Psoas muscle (tissue), 8 donors: Measurements from ENCODE around the gene TRAK1. TPM values are rescaled to one million over a fixed set of nuclear protein-coding genes. Genes with fewer than 3 reads are reported as not detected.

ENCODE experiments used
- ATAC-seq, 4 donors: fragments of 200-7000 bp; cut with Tn5 transposase; one replicate each; pipeline ENCODE4 v1.9.1; 2020; ENCODE audit warnings: moderate library complexity in 3 of 4, mild to moderate bottlenecking in 2 of 4
- DNase-seq, 2 donors: peaks; one replicate each; pipeline ENCODE4 v3.0.0-alpha.2; 2020
- H3K27ac ChIP-seq: fragments of 200-600 bp; one replicate; pipeline ENCODE4 v1.8.0; 2022
- H3K27me3 ChIP-seq, 3 donors: fragments of 200-600 bp in 1 of 3; one replicate each; pipeline versions ENCODE4 v1.6.1 to v1.8.0; 2013 to 2022; ENCODE audit warnings: low read length in 2 of 3, mild to moderate bottlenecking in 2 of 3, moderate library complexity in 1 of 3; ENCODE audit not compliant: insufficient read depth in 3 of 3
- H3K36me3 ChIP-seq, 2 donors: fragments of 200-600 bp in 1 of 2; one replicate each; pipeline versions ENCODE4 v1.6.1 to v1.8.0; 2013 to 2022; ENCODE audit warnings: low read depth in 1 of 2, mild to moderate bottlenecking in 1 of 2, moderate library complexity in 1 of 2; ENCODE audit not compliant: insufficient read depth in 1 of 2
- H3K4me1 ChIP-seq: fragments of 200-600 bp; one replicate; pipeline ENCODE4 v1.8.0; 2022
- H3K4me3 ChIP-seq: fragments of 200-600 bp; one replicate; pipeline ENCODE4 v1.8.0; 2022; ENCODE audit warnings: mild to moderate bottlenecking
- H3K9me3 ChIP-seq: fragments of 200-600 bp; one replicate; pipeline ENCODE4 v1.8.0; 2022
- CTCF ChIP-seq: fragments of 200-600 bp; IDR thresholded peaks from one replicate; pipeline ENCODE4 v1.8.0; 2022; ENCODE audit warnings: antibody characterized with exemption
- WGBS, 3 donors: extraction: QIAGEN DNeasy Blood & Tissue Kit; methylation state at CpG; one replicate each; pipeline versions ENCODE4 v1.1.6 to v1.1.7; 2013; 5-methylcytosine and 5-hydroxymethylcytosine counted together
- intact Hi-C, 2 donors: fragments of 100-400 bp; cut with DNase I; formaldehyde crosslinking; loops; one replicate each; pipeline versions ENCODE4 v1.11.0 to v1.14.2; 2022
- polyA plus RNA-seq, 3 donors: library from polyadenylated mRNA; stranded (reverse); fragments of 200-250 nt; gene quantifications; one replicate each; pipeline ENCODE4 v1.2.3, GENCODE V29; 2013
- total RNA-seq, 4 donors: library from RNA; stranded (reverse); fragmentation: NEBNext Ultra II Directional in 2 of 4; extraction: Animal tissue kit (Norgen Biotek cat#: 25700) in 2 of 4; gene quantifications; one replicate each; pipeline versions ENCODE4 v1.2.1 to v1.2.4, GENCODE V29; 2021 to 2023
- donor health status: healthy with polysubstance abuse.
- donor health status: DM: no; HTN: no; CAD: no; lungs with moderate emphysema.
- donor health status: Bipolar disorder and iron deficiency.
- donor health status: healthy.
- donor health status: DM: yes; HTN: yes; CAD: no.
- donor health status: DM: no; HTN: no; CAD: no.
- donor health status: DM: no; HTN: no; CAD: no.
- donor health status: DM: yes; HTN: yes; CAD: no.

TRAK1 gene
- total and polyA plus RNA-seq, 7 donors, result 30.8 to 128 (median 94.8) TPM

GRCh38 chr3:42205800-42206514 is 114.8 kb downstream of the TRAK1 start:
- no peak overlapping the region for H3K27ac ChIP-seq
- H3K4me1 ChIP-seq, result peaks cover 4% of the 10 kb centered on the region
- H3K27me3 ChIP-seq, result no peaks in the 10 kb centered on the region
- intact Hi-C loops, result no loop called here
- H3K4me3 ChIP-seq, result no peak overlapping the region
- TF ChIP-seq CTCF, result no peak
- 74 to 97% (median 89%) methylated on average over 4 of the region's 4 CpGs for WGBS, 3 donors
- peak in 1 of 4 donors; percentile 46 for ATAC-seq
- H3K36me3 ChIP-seq, result peaks cover 4 to 57% of the 10 kb centered on the region in 2 donors
- H3K9me3 ChIP-seq, result no peaks in the 10 kb centered on the region
- no peak for DNase-seq

GRCh38 chr3:42209917-42210316 is 118.8 kb downstream of the TRAK1 start:
- no peak for ATAC-seq
- DNase-seq, result no peak
- H3K4me3 ChIP-seq, result no peak overlapping the region
- H3K9me3 ChIP-seq, result no peaks in the 10 kb centered on the region
- intact Hi-C loops, result no loop called here
- H3K36me3 ChIP-seq, result peaks cover 0 to 31% of the 10 kb centered on the region in 2 donors
- peaks cover 2% of the 10 kb centered on the region for H3K4me1 ChIP-seq
- no peak overlapping the region for H3K27ac ChIP-seq
- no peaks in the 10 kb centered on the region for H3K27me3 ChIP-seq
- no peak for TF ChIP-seq CTCF
- 82 to 84% (median 84%) methylated on average over 9 to 12 of the region's 12 CpGs for WGBS, 3 donors

- intact Hi-C loops, result no loop called here
- H3K27ac ChIP-seq, result no peak overlapping the region
- WGBS, 3 donors, result 48 to 87% (median 65%) methylated on average over 2 of the region's 2 CpGs
- no peaks in the 10 kb centered on the region for H3K4me1 ChIP-seq
- DNase-seq (no peak), ATAC-seq (no peak)
- peaks cover 0 to 34% of the 10 kb centered on the region in 2 donors for H3K36me3 ChIP-seq
- H3K27me3 ChIP-seq, result no peaks in the 10 kb centered on the region
- TF ChIP-seq CTCF, result no peak
- no peak overlapping the region for H3K4me3 ChIP-seq
- H3K9me3 ChIP-seq, result no peaks in the 10 kb centered on the region
Measured at GRCh38 chr3:42210726-42211125, 119.6 kb downstream of the TRAK1 start.

- ATAC-seq (peak in 3 of 4 donors; percentile 69 to 84 (median 79)), DNase-seq (no peak)
- Histone ChIP-seq H3K9me3 (no peaks in the 10 kb centered on the region), H3K36me3 (peaks cover 0 to 28% of the 10 kb centered on the region in 2 donors), H3K4me1 (no peaks in the 10 kb centered on the region), H3K27me3 (no peaks in the 10 kb centered on the region), H3K4me3 (no peak overlapping the region), H3K27ac (no peak overlapping the region)
- no peak for TF ChIP-seq CTCF
- intact Hi-C loops, result no loop called here
- WGBS, 3 donors, result 70 to 98% (median 92%) methylated on average over 6 of the region's 6 CpGs
Measured at GRCh38 chr3:42213417-42213816, 122.3 kb downstream of the TRAK1 start.

GRCh38 chr3:42214064-42214463 is 122.9 kb downstream of the TRAK1 start:
- peak in 2 of 4 donors; percentile 31 to 37 for ATAC-seq
- peaks cover 0 to 21% of the 10 kb centered on the region in 2 donors for H3K36me3 ChIP-seq
- intact Hi-C loops, result no loop called here
- no peak overlapping the region for H3K4me3 ChIP-seq
- WGBS, 3 donors, result 64 to 76% (median 65%) methylated on average over 2 of the region's 2 CpGs
- no peaks in the 10 kb centered on the region for H3K4me1 ChIP-seq
- TF ChIP-seq CTCF, result no peak
- no peak for DNase-seq
- no peak overlapping the region for H3K27ac ChIP-seq
- no peaks in the 10 kb centered on the region for H3K9me3 ChIP-seq
- H3K27me3 ChIP-seq, result no peaks in the 10 kb centered on the region
